ENCODE data around the gene ZNF709.

ZNF709 gene

DNA sequence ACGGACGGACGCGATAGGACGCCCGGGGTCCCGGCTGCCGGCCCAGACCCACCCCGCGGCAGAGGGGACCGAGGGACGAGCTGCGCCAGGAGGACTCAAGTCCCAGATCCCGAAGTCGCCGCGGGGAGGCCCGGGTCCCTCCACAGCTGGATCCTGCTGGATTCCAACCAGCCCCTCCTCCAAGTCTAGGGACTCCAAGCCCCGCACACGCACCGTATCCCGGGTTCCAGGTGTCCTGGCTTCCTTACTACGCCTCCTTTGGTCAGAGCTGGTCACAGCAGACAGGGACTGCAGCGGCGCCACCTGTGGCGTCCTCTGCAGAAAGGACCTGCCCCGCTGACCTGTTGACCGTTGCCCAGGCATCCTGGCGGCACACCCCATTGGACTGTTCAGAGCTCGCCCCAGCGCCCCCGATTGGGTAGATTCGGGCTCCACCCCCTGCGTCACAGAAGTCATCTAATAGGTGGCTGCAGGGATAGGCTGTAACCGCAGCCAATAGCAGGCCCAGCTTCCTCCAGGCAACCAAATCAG, 29.0 kb upstream of the ZNF709 start:
- Histone ChIP-seq H3K79me1 (ENCODE audit: low read depth, low read length) (no peaks in the 10 kb centered on the region), H3K4me1 (ENCODE audit: control insufficient read depth in 2 of 2, insufficient read depth in 1 of 2, low read depth in 1 of 2, low read length in 2 of 2) (no peaks in the 10 kb centered on the region), H2BK15ac (ENCODE audit: low read length) (no peak overlapping the region), H3K23ac (ENCODE audit: low read depth, low read length, poor library complexity) (no peak overlapping the region), H2AFZ (ENCODE audit: low read length) (no peak overlapping the region), H3K9me3 (replicated peaks in 1 of 2; ENCODE audit: control insufficient read depth in 2 of 2, insufficient read depth in 1 of 2, low read depth in 1 of 2, low read length in 2 of 2) (peaks cover 20 to 36% of the 10 kb centered on the region in 2 donors), H2BK12ac (ENCODE audit: low read length) (peak overlapping the region; percentile 58), H3K27ac (replicated peaks; ENCODE audit: low read length) (no peak overlapping the region), H4K8ac (ENCODE audit: low read depth, low read length) (no peak overlapping the region), H2AK5ac (ENCODE audit: low read depth, low read length) (no peak overlapping the region), H4K91ac (ENCODE audit: low read depth, low read length, poor library complexity) (no peak overlapping the region), H3K4me3 (ENCODE audit: low read length in 2 of 2) (no peak overlapping the region), H3K9ac (ENCODE audit: low read depth, low read length, poor library complexity) (no peak overlapping the region), H3K4me2 (ENCODE audit: insufficient read depth, low read length, poor library complexity, severe bottlenecking) (no peak overlapping the region), H3K14ac (ENCODE audit: low read length) (peak overlapping the region; percentile 21), H3K36me3 (replicated peaks in 1 of 2; ENCODE audit: control insufficient read depth in 2 of 2, insufficient read depth in 2 of 2, low read length in 2 of 2) (peaks cover 0 to 6% of the 10 kb centered on the region in 2 donors), H2BK5ac (ENCODE audit: low read length) (no peak overlapping the region), H3K27me3 (ENCODE audit: control insufficient read depth in 3 of 3, insufficient read depth in 3 of 3, low read depth in 1 of 3, low read length in 3 of 3) (no peaks in the 10 kb centered on the region), H2BK120ac (ENCODE audit: low read depth, low read length) (no peak overlapping the region), H3K18ac (ENCODE audit: low read length) (no peak overlapping the region), H3K4ac (ENCODE audit: low read length) (no peak overlapping the region)
- no CpG with 5 or more reads among the region's 35 CpGs for WGBS, 2 donors (ENCODE audit: extremely low coverage in 2 of 2, insufficient read length in 2 of 2, insufficient replicate concordance in 1 of 2)
- no peak for DNase-seq (ENCODE audit: low spot score)

DNA sequence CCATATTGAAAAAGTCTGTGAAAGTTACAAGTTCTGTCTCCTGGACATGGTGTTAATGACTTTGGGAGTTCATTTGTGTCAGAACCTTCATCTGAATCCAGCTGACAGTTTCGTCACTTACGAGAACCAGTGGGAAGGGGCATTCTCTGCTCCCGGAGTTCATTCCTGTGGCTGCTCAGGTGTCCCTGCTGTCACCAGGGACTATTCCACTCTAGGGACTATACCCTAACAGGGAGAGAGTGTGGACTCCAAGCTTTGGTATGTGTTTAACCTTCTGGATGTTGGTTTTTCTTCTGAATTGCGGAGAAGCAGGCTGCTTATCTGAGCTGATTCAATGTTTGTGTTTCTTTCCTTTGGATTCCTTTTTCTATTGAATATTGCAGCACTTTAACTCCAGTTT, 12.4 kb upstream of the ZNF709 start:
- Histone ChIP-seq H3K23ac (ENCODE audit: low read depth, low read length, poor library complexity) (no peak overlapping the region), H3K27me3 (ENCODE audit: control insufficient read depth in 3 of 3, insufficient read depth in 3 of 3, low read depth in 1 of 3, low read length in 3 of 3) (no peaks in the 10 kb centered on the region), H2BK120ac (ENCODE audit: low read depth, low read length) (no peak overlapping the region), H3K27ac (replicated peaks; ENCODE audit: low read length) (no peak overlapping the region), H3K4me2 (ENCODE audit: insufficient read depth, low read length, poor library complexity, severe bottlenecking) (no peak overlapping the region), H2BK15ac (ENCODE audit: low read length) (no peak overlapping the region), H3K18ac (ENCODE audit: low read length) (no peak overlapping the region), H3K36me3 (replicated peaks in 1 of 2; ENCODE audit: control insufficient read depth in 2 of 2, insufficient read depth in 2 of 2, low read length in 2 of 2) (no peaks in the 10 kb centered on the region), H2AFZ (ENCODE audit: low read length) (no peak overlapping the region), H3K79me1 (ENCODE audit: low read depth, low read length) (no peaks in the 10 kb centered on the region), H4K91ac (ENCODE audit: low read depth, low read length, poor library complexity) (no peak overlapping the region), H2BK12ac (ENCODE audit: low read length) (no peak overlapping the region), H3K9me3 (replicated peaks in 1 of 2; ENCODE audit: control insufficient read depth in 2 of 2, insufficient read depth in 1 of 2, low read depth in 1 of 2, low read length in 2 of 2) (peaks cover 0 to 34% of the 10 kb centered on the region in 2 donors), H3K4me3 (ENCODE audit: low read length in 2 of 2) (no peak overlapping the region), H3K14ac (ENCODE audit: low read length) (no peak overlapping the region), H3K4me1 (ENCODE audit: control insufficient read depth in 2 of 2, insufficient read depth in 1 of 2, low read depth in 1 of 2, low read length in 2 of 2) (peaks cover 0 to 2% of the 10 kb centered on the region in 2 donors), H3K9ac (ENCODE audit: low read depth, low read length, poor library complexity) (no peak overlapping the region), H2BK5ac (ENCODE audit: low read length) (no peak overlapping the region), H2AK5ac (ENCODE audit: low read depth, low read length) (no peak overlapping the region), H3K4ac (ENCODE audit: low read length) (no peak overlapping the region), H4K8ac (ENCODE audit: low read depth, low read length) (no peak overlapping the region)
- no CpG with 5 or more reads among the region's 4 CpGs for WGBS, 2 donors (ENCODE audit: extremely low coverage in 2 of 2, insufficient read length in 2 of 2, insufficient replicate concordance in 1 of 2)
- no peak for DNase-seq (ENCODE audit: low spot score)

- Histone ChIP-seq H3K9me3 (replicated peaks in 1 of 2; ENCODE audit: control insufficient read depth in 2 of 2, insufficient read depth in 1 of 2, low read depth in 1 of 2, low read length in 2 of 2) (peaks cover 0 to 31% of the 10 kb centered on the region in 2 donors), H2AFZ (ENCODE audit: low read length) (no peak overlapping the region), H3K4me1 (ENCODE audit: control insufficient read depth in 2 of 2, insufficient read depth in 1 of 2, low read depth in 1 of 2, low read length in 2 of 2) (peaks cover 0 to 2% of the 10 kb centered on the region in 2 donors), H3K79me1 (ENCODE audit: low read depth, low read length) (no peaks in the 10 kb centered on the region), H2BK15ac (ENCODE audit: low read length) (no peak overlapping the region), H2BK120ac (ENCODE audit: low read depth, low read length) (no peak overlapping the region), H3K23ac (ENCODE audit: low read depth, low read length, poor library complexity) (no peak overlapping the region), H3K36me3 (replicated peaks in 1 of 2; ENCODE audit: control insufficient read depth in 2 of 2, insufficient read depth in 2 of 2, low read length in 2 of 2) (no peaks in the 10 kb centered on the region), H3K4me2 (ENCODE audit: insufficient read depth, low read length, poor library complexity, severe bottlenecking) (no peak overlapping the region), H3K4me3 (ENCODE audit: low read length in 2 of 2) (no peak overlapping the region), H2AK5ac (ENCODE audit: low read depth, low read length) (no peak overlapping the region), H3K9ac (ENCODE audit: low read depth, low read length, poor library complexity) (no peak overlapping the region), H3K14ac (ENCODE audit: low read length) (no peak overlapping the region), H3K27ac (replicated peaks; ENCODE audit: low read length) (no peak overlapping the region), H2BK5ac (ENCODE audit: low read length) (no peak overlapping the region), H3K18ac (ENCODE audit: low read length) (no peak overlapping the region), H3K4ac (ENCODE audit: low read length) (no peak overlapping the region), H4K8ac (ENCODE audit: low read depth, low read length) (no peak overlapping the region), H2BK12ac (ENCODE audit: low read length) (no peak overlapping the region), H3K27me3 (ENCODE audit: control insufficient read depth in 3 of 3, insufficient read depth in 3 of 3, low read depth in 1 of 3, low read length in 3 of 3) (no peaks in the 10 kb centered on the region), H4K91ac (ENCODE audit: low read depth, low read length, poor library complexity) (no peak overlapping the region)
- no CpG with 5 or more reads among the region's 6 CpGs for WGBS, 2 donors (ENCODE audit: extremely low coverage in 2 of 2, insufficient read length in 2 of 2, insufficient replicate concordance in 1 of 2)
- no peak for DNase-seq (ENCODE audit: low spot score)
These were observed 11.9 kb upstream of the ZNF709 start for GRCh38 chr19:12496480-12496879.

DNA sequence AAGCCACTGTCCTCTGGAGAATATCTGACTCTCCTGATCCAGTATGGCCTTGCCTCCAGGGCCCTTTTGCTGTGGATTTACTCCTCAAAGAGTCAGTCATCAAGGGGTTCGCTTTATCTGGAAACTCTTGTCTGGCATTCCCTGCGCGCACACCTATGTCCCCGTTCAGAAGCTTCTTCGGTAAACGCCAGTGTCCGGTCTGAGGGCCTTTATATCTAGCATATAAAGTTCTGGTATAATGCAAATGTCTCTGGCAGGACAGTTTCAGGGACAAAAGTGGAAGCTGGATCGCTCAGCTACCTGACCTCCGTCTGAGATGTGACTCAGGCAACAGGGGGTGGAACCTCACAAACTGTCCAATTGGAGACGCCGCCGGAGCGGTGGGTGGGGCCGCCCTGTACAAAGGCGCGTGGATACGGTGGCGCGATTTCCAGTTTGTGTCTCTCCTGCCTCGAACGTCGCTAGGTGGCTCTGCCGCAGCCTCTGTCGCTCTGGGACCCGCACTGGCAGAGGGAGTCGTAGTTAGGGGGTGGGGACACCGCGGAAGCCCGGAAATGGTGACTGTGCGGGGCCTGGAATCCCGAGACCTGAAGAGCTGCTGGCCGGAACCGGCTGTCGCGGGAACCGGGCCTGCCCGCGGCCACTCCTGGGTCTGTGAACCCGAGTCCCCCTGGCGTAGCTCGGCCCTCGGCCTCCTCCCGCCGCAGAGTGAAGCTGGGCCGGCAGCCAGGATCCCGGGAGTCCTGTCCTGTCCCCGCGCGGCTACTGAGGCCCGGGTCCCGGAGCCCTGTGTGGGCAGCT, 10.6 kb upstream of the ZNF709 start:
- Histone ChIP-seq H3K4me1 (ENCODE audit: control insufficient read depth in 2 of 2, insufficient read depth in 1 of 2, low read depth in 1 of 2, low read length in 2 of 2) (peaks cover 0 to 2% of the 10 kb centered on the region in 2 donors), H2BK5ac (ENCODE audit: low read length) (peak overlapping the region; percentile 93), H2BK15ac (ENCODE audit: low read length) (peak overlapping the region; percentile 54), H2AFZ (ENCODE audit: low read length) (peak overlapping the region; percentile 84), H2BK12ac (ENCODE audit: low read length) (no peak overlapping the region), H3K23ac (ENCODE audit: low read depth, low read length, poor library complexity) (no peak overlapping the region), H3K18ac (ENCODE audit: low read length) (peak overlapping the region; percentile 95), H3K27ac (replicated peaks; ENCODE audit: low read length) (peak overlapping the region; percentile 69), H3K36me3 (replicated peaks in 1 of 2; ENCODE audit: control insufficient read depth in 2 of 2, insufficient read depth in 2 of 2, low read length in 2 of 2) (no peaks in the 10 kb centered on the region), H4K8ac (ENCODE audit: low read depth, low read length) (no peak overlapping the region), H3K14ac (ENCODE audit: low read length) (no peak overlapping the region), H3K9me3 (replicated peaks in 1 of 2; ENCODE audit: control insufficient read depth in 2 of 2, insufficient read depth in 1 of 2, low read depth in 1 of 2, low read length in 2 of 2) (peaks cover 0 to 31% of the 10 kb centered on the region in 2 donors), H3K4ac (ENCODE audit: low read length) (peak overlapping the region; percentile 69), H3K79me1 (ENCODE audit: low read depth, low read length) (no peaks in the 10 kb centered on the region), H3K4me2 (ENCODE audit: insufficient read depth, low read length, poor library complexity, severe bottlenecking) (peak overlapping the region; percentile 82), H2BK120ac (ENCODE audit: low read depth, low read length) (no peak overlapping the region), H4K91ac (ENCODE audit: low read depth, low read length, poor library complexity) (no peak overlapping the region), H3K9ac (ENCODE audit: low read depth, low read length, poor library complexity) (peak overlapping the region; percentile 87), H3K27me3 (ENCODE audit: control insufficient read depth in 3 of 3, insufficient read depth in 3 of 3, low read depth in 1 of 3, low read length in 3 of 3) (no peaks in the 10 kb centered on the region), H3K4me3 (ENCODE audit: low read length in 2 of 2) (peak overlapping the region; percentile 45 to 85), H2AK5ac (ENCODE audit: low read depth, low read length) (peak overlapping the region; percentile 90)
- DNase-seq (ENCODE audit: low spot score) = peak; percentile 88
- WGBS, 2 donors (ENCODE audit: extremely low coverage in 2 of 2, insufficient read length in 2 of 2, insufficient replicate concordance in 1 of 2) = no CpG with 5 or more reads among the region's 51 CpGs
